Gastrocnemius medialis (tissue), 4 donors: Measurements from ENCODE around the gene RERE. TPM values are rescaled to one million over a fixed set of nuclear protein-coding genes. Genes with fewer than 3 reads are reported as not detected.

Source experiments
- ATAC-seq, 2 donors: fragments of 150-250 bp; one replicate each; pipeline ENCODE4 v1.9.1; 2016
- DNase-seq, 2 donors: peaks; one replicate each; pipeline ENCODE4 v3.0.0-alpha.2; 2019
- H3K27ac ChIP-seq, 4 donors: fragments of 200-600 bp; sonication (generic); 1 replicate in 1 of 4; 2 replicates in 3 of 4; pipeline ENCODE4 v1.5.1; 2016 to 2018; ENCODE audit warnings: mild to moderate bottlenecking in 2 of 4, moderate library complexity in 1 of 4
- H3K27me3 ChIP-seq, 3 donors: fragments of 200-600 bp; sonication (generic) in 2 of 3; 1 replicate in 1 of 3; 2 replicates in 2 of 3; pipeline versions ENCODE4 v1.5.1 to v1.6.0; 2016 to 2019; ENCODE audit warnings: mild to moderate bottlenecking in 1 of 3, moderate library complexity in 1 of 3
- H3K36me3 ChIP-seq, 2 donors: fragments of 200-600 bp; sonication (generic) in 1 of 2; one replicate each; pipeline ENCODE4 v1.5.1; 2017 to 2018
- H3K4me1 ChIP-seq, 2 donors: fragments of 200-600 bp; sonication (generic) in 1 of 2; one replicate each; pipeline ENCODE4 v1.5.1; 2016 to 2017; ENCODE audit warnings: mild to moderate bottlenecking in 2 of 2
- H3K4me3 ChIP-seq, 4 donors: fragments of 200-600 bp; sonication (generic) in 3 of 4; 1 replicate in 1 of 4; 2 replicates in 3 of 4; pipeline ENCODE4 v1.5.1; 2016 to 2019; ENCODE audit warnings: mild to moderate bottlenecking in 2 of 4
- H3K9me3 ChIP-seq, 3 donors: fragments of 200-600 bp; sonication (generic) in 2 of 3; 1 replicate in 1 of 3; 2 replicates in 2 of 3; pipeline ENCODE4 v1.5.1; 2016 to 2019
- POLR2A ChIP-seq, 2 donors: fragments of 450-650 bp; IDR thresholded peaks; one replicate each; pipeline ENCODE4 v1.6.1; 2017; ENCODE audit warnings: antibody characterized with exemption in 2 of 2, mild to moderate bottlenecking in 2 of 2, moderate library complexity in 2 of 2
- in situ Hi-C, 4 donors: fragments of 200-750 bp; cut with MboI; loops; one replicate each; pipeline versions ENCODE4 v1.15.0 to v1.8.0; 2017; ENCODE audit warnings: low sequenced_read_pairs in 4 of 4
- intact Hi-C: fragments of 100-400 bp; cut with DNase I; formaldehyde crosslinking; loops from one replicate; pipeline ENCODE4 v1.15.1; 2023; ENCODE audit warnings: low total_unique reads
- total RNA-seq, 4 donors: library from RNA; depleted of rRNA; stranded (reverse); fragments of >200 nt; gene quantifications; one replicate each; pipeline versions ENCODE4 v1.1.0 to v1.2.3, GENCODE V29; 2016
- TF ChIP-seq, protein P1 (sequence below), 5 experiments: fragments of 450-650 bp in 3 of 5; fragments of 200-600 bp in 2 of 5; sonication (generic) in 2 of 5; IDR thresholded peaks in 4 of 5; conservative IDR thresholded peaks in 1 of 5; 1 replicate in 4 of 5; 2 replicates in 1 of 5; pipeline ENCODE4 v1.5.1; 2016 to 2019; ENCODE audit warnings: antibody characterized with exemption in 5 of 5, mild to moderate bottlenecking in 3 of 5, moderate library complexity in 3 of 5

The RERE gene
- total RNA-seq, 4 donors from 2014 or later: 60.8 to 106 (median 102) TPM

- Histone ChIP-seq H3K27ac (no peak overlapping the region), H3K36me3 (no peaks in the 10 kb centered on the region), H3K4me1 (peaks cover 25 to 37% of the 10 kb centered on the region in 2 donors), H3K27me3 (no peaks in the 10 kb centered on the region), H3K4me3 (no peak overlapping the region), H3K9me3 (no peaks in the 10 kb centered on the region)
- ATAC-seq: no peak
- TF ChIP-seq, protein P1, sequence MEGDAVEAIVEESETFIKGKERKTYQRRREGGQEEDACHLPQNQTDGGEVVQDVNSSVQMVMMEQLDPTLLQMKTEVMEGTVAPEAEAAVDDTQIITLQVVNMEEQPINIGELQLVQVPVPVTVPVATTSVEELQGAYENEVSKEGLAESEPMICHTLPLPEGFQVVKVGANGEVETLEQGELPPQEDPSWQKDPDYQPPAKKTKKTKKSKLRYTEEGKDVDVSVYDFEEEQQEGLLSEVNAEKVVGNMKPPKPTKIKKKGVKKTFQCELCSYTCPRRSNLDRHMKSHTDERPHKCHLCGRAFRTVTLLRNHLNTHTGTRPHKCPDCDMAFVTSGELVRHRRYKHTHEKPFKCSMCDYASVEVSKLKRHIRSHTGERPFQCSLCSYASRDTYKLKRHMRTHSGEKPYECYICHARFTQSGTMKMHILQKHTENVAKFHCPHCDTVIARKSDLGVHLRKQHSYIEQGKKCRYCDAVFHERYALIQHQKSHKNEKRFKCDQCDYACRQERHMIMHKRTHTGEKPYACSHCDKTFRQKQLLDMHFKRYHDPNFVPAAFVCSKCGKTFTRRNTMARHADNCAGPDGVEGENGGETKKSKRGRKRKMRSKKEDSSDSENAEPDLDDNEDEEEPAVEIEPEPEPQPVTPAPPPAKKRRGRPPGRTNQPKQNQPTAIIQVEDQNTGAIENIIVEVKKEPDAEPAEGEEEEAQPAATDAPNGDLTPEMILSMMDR (IDR thresholded peaks at IDR 0.05 in 4 of 5, conservative IDR thresholded peaks at IDR 0.05 in 1 of 5): no peak
- no peak for TF ChIP-seq POLR2A (IDR thresholded peaks at IDR 0.05)
- no peak for DNase-seq
- in situ Hi-C loops: no loop called here
- intact Hi-C loops: no loop called here
Observed at GRCh38 chr1:8633741-8634501, 183.5 kb downstream of the RERE start.

DNA sequence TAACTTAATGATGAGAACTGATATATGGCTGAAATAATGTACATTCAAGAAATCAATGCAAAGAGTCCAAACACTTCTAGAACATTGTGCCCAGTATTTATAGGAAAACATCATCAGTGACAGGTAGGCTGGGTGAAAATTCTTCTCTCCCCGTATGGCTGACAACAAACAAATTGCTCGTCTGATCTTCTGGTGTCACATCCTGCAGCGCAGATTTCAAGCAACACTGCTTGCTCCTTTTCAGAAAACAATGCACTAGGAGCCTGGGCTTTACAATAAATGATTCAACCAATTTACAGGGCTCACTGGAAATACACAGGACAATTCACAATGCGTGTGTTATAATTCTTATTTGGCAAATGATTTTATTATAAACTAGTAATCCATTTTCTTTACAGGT, 185.3 kb downstream of the RERE start:
- no peak for ATAC-seq
- in situ Hi-C loops: no loop called here
- Histone ChIP-seq H3K27me3 (no peaks in the 10 kb centered on the region), H3K36me3 (no peaks in the 10 kb centered on the region), H3K9me3 (no peaks in the 10 kb centered on the region), H3K4me1 (peaks cover 27 to 40% of the 10 kb centered on the region in 2 donors), H3K27ac (no peak overlapping the region), H3K4me3 (no peak overlapping the region)
- DNase-seq: no peak
- intact Hi-C loops: no loop called here
- TF ChIP-seq, protein P1 (IDR thresholded peaks at IDR 0.05 in 4 of 5, conservative IDR thresholded peaks at IDR 0.05 in 1 of 5): no peak
- TF ChIP-seq POLR2A (IDR thresholded peaks at IDR 0.05): no peak

DNA sequence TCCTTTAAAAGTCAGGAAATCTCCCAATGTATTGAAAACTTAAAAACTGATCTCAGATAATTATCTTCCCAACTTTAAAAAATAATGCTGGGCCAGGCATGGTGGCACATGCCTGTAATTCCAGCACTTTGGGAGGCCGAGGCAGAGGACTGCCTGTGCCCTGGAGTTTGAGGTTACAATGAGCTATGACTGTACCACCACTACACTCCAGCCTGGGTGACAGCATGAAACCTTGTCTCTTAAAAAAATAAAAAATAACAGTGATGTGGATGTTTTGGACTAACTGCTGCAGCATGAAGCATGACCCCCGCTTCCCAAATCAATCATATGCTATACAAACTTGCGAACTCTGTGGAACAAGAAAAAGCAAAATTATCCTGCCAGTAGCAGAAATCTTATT, 186.3 kb downstream of the RERE start:
- no peak for DNase-seq
- in situ Hi-C loops: no loop called here

DNA sequence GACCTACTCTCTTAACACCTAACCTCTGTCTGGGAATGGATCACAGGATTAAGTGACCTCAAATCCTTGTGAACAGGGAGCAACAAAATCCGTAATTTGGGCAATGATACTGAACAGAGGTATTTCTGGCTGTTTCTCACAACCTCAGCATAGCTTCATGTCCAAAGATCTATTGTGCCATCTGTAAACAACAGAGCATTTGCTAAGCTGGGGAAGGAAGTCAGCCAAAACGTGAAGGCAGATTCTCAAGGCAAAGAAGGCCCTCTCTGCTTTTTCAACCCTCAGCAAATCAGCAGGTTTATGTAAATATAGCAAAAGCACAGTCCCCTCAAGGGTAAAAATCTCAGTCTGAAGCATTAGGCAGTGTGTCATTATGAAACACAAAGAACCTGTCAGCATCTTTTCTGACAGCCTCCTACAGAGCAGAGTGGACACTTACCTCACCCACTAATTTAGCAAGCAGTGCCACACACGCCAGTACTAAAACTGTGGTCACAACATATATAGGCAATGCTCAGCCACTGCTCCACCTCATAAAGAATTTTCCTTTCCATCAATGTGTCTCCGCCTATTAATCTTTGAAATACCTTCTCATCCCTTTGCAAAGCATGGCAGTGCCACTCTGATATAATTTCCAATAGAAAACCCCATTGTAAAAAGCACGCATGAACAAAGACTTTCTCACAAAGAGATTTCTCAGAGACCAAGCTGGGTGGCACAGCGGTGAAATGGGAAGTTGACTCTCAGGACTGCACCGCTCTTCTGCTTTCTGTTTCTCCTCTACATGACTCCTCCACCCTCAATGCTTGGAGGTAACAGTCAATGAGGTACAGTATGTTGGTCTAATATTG, 188.0 kb downstream of the RERE start:
- H3K27ac ChIP-seq: no peak overlapping the region
- TF ChIP-seq, protein P1 (IDR thresholded peaks at IDR 0.05 in 4 of 5, conservative IDR thresholded peaks at IDR 0.05 in 1 of 5): no peak
- TF ChIP-seq POLR2A (IDR thresholded peaks at IDR 0.05): no peak
- no peak for DNase-seq
- H3K27me3 ChIP-seq: no peaks in the 10 kb centered on the region
- H3K36me3 ChIP-seq: no peaks in the 10 kb centered on the region
- no peaks in the 10 kb centered on the region for H3K9me3 ChIP-seq
- H3K4me3 ChIP-seq: no peak overlapping the region
- intact Hi-C loops: no loop called here
- in situ Hi-C loops: no loop called here
- ATAC-seq: peak in 1 of 2 donors; percentile 8
- H3K4me1 ChIP-seq: peaks cover 27 to 40% of the 10 kb centered on the region in 2 donors

More for the DNA sequence above, 186.3 kb downstream of the RERE start:
- Histone ChIP-seq H3K4me1 (peaks cover 27 to 40% of the 10 kb centered on the region in 2 donors), H3K36me3 (no peaks in the 10 kb centered on the region), H3K9me3 (no peaks in the 10 kb centered on the region), H3K27me3 (no peaks in the 10 kb centered on the region), H3K4me3 (no peak overlapping the region), H3K27ac (no peak overlapping the region)
- intact Hi-C loops: no loop called here
- TF ChIP-seq, protein P1 (IDR thresholded peaks at IDR 0.05 in 4 of 5, conservative IDR thresholded peaks at IDR 0.05 in 1 of 5): no peak
- no peak for TF ChIP-seq POLR2A (IDR thresholded peaks at IDR 0.05)
- no peak for ATAC-seq
